Measurements from ENCODE around the gene STRIP1. TPM values are rescaled to one million over a fixed set of nuclear protein-coding genes. Genes with fewer than 3 reads are reported as not detected.

Gene STRIP1
- polyA plus RNA-seq, 1 of the 3 experiments (the other 2 are of a cell fraction) = 34.6 TPM

- Histone ChIP-seq H3F3A (replicated peaks; ENCODE audit: insufficient read depth) (no peaks in the 10 kb centered on the region), H3K4me1 (ENCODE audit: control insufficient read depth in 1 of 2, insufficient read depth in 2 of 2, low read depth in 1 of 2, low read length in 1 of 2) (peaks cover 0 to 83% of the 10 kb centered on the region in 2 experiments; a peak in 2 of 4 replicates), H3K9ac (no peak overlapping the region), H3K36me3 (replicated peaks in 1 of 2; ENCODE audit: control insufficient read depth in 1 of 2, insufficient read depth in 2 of 2, low read length in 1 of 2) (no peaks in the 10 kb centered on the region), H2AFZ (ENCODE audit: low read depth) (no peak overlapping the region), H3K4me3 (ENCODE audit: low read depth in 2 of 2, low read length in 1 of 2) (no peak overlapping the region), H3K27me3 (ENCODE audit: insufficient read depth) (no peaks in the 10 kb centered on the region), H3K79me2 (ENCODE audit: insufficient read depth) (no peaks in the 10 kb centered on the region), H3K27ac (ENCODE audit: low read depth in 2 of 2, low read length in 1 of 2) (peak overlapping the region in 1 of 2 experiments; percentile 62; a peak in 2 of 4 replicates), H3K9me2 (no peaks in the 10 kb centered on the region), H3K9me3 (no peaks in the 10 kb centered on the region), H4K20me1 (ENCODE audit: insufficient read depth) (no peaks in the 10 kb centered on the region), H3K4me2 (no peak overlapping the region)
- DNase-seq = no peak
- no peak for TF ChIP-seq IRF3 (IDR thresholded peaks at IDR 0.05; ENCODE audit: low read depth, low read length)
- no peak for TF ChIP-seq POLR2AphosphoS5 (IDR thresholded peaks at IDR 0.05; ENCODE audit: low read depth, low read length)
- no peak for TF ChIP-seq NRF1 (IDR thresholded peaks at IDR 0.05; ENCODE audit: low read depth, low read length)
- TF ChIP-seq GABPA (IDR thresholded peaks at IDR 0.05; ENCODE audit: low read depth) = no peak
- no peak for TF ChIP-seq EP300 (IDR thresholded peaks at IDR 0.05; ENCODE audit: borderline replicate concordance in 1 of 2, low read depth in 1 of 2, low read length in 1 of 2)
- no peak for TF ChIP-seq FOXM1 (IDR thresholded peaks at IDR 0.05; ENCODE audit: low read depth)
- TF ChIP-seq YY1 (IDR thresholded peaks at IDR 0.05; ENCODE audit: low read depth) = no peak
- TF ChIP-seq SMC3 (IDR thresholded peaks at IDR 0.05; ENCODE audit: low read depth, low read length) = no peak
- no peak for TF ChIP-seq FOSL2 (IDR thresholded peaks at IDR 0.05; ENCODE audit: borderline replicate concordance, low read depth)
- TF ChIP-seq RCOR1 (IDR thresholded peaks at IDR 0.05; ENCODE audit: low read length) = no peak
- no peak for TF ChIP-seq FOXJ3 (CRISPR knock-in tag; IDR thresholded peaks at IDR 0.05)
- ChIA-PET CTCF (interaction anchor here (0.8 to 51.7 kb wide), 11 partner anchors 10 to 111 kb away, joined by 3 to 1768 read pairs (median 7); partner anchors contain the start of genes AHCYL1 and STRIP1), POLR2A (interaction anchor here (0.7 to 0.8 kb wide), 2 partner anchors 35 to 53 kb away, joined by 4 to 6 read pairs; no protein-coding TSS in a partner anchor)
- 80% methylated on average over 3 of the region's 3 CpGs for whole genome bisulfite sequencing (ENCODE audit: low lambda C conversion rate)
These were observed 57.4 kb downstream of the STRIP1 start for GRCh38 chr1:110091791-110092190.

GRCh38 chr1:110092991-110093390 lies 58.6 kb downstream of the STRIP1 start:
- no peak overlapping the region for H3K9ac ChIP-seq
- CTCF ChIA-PET = interaction anchor here (1.4 to 51.7 kb wide), 4 partner anchors 11 to 44 kb away, joined by 3 to 1768 read pairs (median 98); partner anchors contain the start of gene STRIP1
- H3K9me3 ChIP-seq = no peaks in the 10 kb centered on the region
- H3K4me2 ChIP-seq = no peak overlapping the region
- H3K4me1 ChIP-seq (ENCODE audit: control insufficient read depth in 1 of 2, insufficient read depth in 2 of 2, low read depth in 1 of 2, low read length in 1 of 2) = peaks cover 0 to 80% of the 10 kb centered on the region in 2 experiments; a peak in 2 of 4 replicates
- H3K79me2 ChIP-seq (ENCODE audit: insufficient read depth) = no peaks in the 10 kb centered on the region
- H3K4me3 ChIP-seq (ENCODE audit: low read depth in 2 of 2, low read length in 1 of 2) = no peak overlapping the region
- POLR2A ChIA-PET = no interaction called here
- TF ChIP-seq MEF2A (IDR thresholded peaks at IDR 0.05; ENCODE audit: borderline replicate concordance, low read depth) = no peak
- TF ChIP-seq POLR2AphosphoS5 (IDR thresholded peaks at IDR 0.05; ENCODE audit: low read depth, low read length) = no peak
- TF ChIP-seq SIN3A (IDR thresholded peaks at IDR 0.05; ENCODE audit: borderline replicate concordance, low read depth, low read length) = no peak
- TF ChIP-seq FOXM1 (IDR thresholded peaks at IDR 0.05; ENCODE audit: low read depth) = no peak
- TF ChIP-seq GATA2 (CRISPR knock-in tag; IDR thresholded peaks at IDR 0.05) = no peak
- no peak for TF ChIP-seq EP300 (IDR thresholded peaks at IDR 0.05; ENCODE audit: borderline replicate concordance in 1 of 2, low read depth in 1 of 2, low read length in 1 of 2)
- TF ChIP-seq YY1 (IDR thresholded peaks at IDR 0.05; ENCODE audit: low read depth) = no peak
- no peak for TF ChIP-seq NRF1 (IDR thresholded peaks at IDR 0.05; ENCODE audit: low read depth, low read length)
- TF ChIP-seq RAD21 (IDR thresholded peaks at IDR 0.05; ENCODE audit: low read length) = no peak
- no peak for TF ChIP-seq SMC3 (IDR thresholded peaks at IDR 0.05; ENCODE audit: low read depth, low read length)
- no peak for TF ChIP-seq RFX5 (IDR thresholded peaks at IDR 0.05; ENCODE audit: low read length)
- no peak for TF ChIP-seq RXRA (IDR thresholded peaks at IDR 0.05; ENCODE audit: borderline replicate concordance, low read depth)
- no peaks in the 10 kb centered on the region for H3F3A ChIP-seq (replicated peaks; ENCODE audit: insufficient read depth)
- no peak overlapping the region; a peak in 1 of 4 replicates for H3K27ac ChIP-seq (ENCODE audit: low read depth in 2 of 2, low read length in 1 of 2)
- 94% methylated on average over 2 of the region's 2 CpGs for WGBS (ENCODE audit: low lambda C conversion rate)
- no peak for DNase-seq
- H3K36me3 ChIP-seq (replicated peaks in 1 of 2; ENCODE audit: control insufficient read depth in 1 of 2, insufficient read depth in 2 of 2, low read length in 1 of 2) = no peaks in the 10 kb centered on the region
- H2AFZ ChIP-seq (ENCODE audit: low read depth) = no peak overlapping the region
- no peaks in the 10 kb centered on the region for H4K20me1 ChIP-seq (ENCODE audit: insufficient read depth)
- H3K9me2 ChIP-seq = no peaks in the 10 kb centered on the region
- H3K27me3 ChIP-seq (ENCODE audit: insufficient read depth) = no peaks in the 10 kb centered on the region
